PFSK-1 (cell line): ENCODE measurements around the gene ITK.

Experiments
- FOXP2 ChIP-seq: optimal IDR thresholded peaks from 2 replicates; pipeline ENCODE3; 2011; ENCODE audit warnings: borderline replicate concordance, control low read depth, inconsistent platforms; ENCODE audit not compliant: insufficient read depth; ENCODE audit errors: extremely low read length, extremely low read depth
- POLR2AphosphoS5 ChIP-seq: IDR thresholded peaks from 2 replicates; pipeline ENCODE4 v1.6.1; 2012; ENCODE audit warnings: low read depth, mild to moderate bottlenecking, control low read depth, low read length, moderate library complexity
- SIN3A ChIP-seq: IDR thresholded peaks from 2 replicates; pipeline ENCODE4 v1.6.1; 2012; ENCODE audit warnings: mild to moderate bottlenecking, low read length, moderate library complexity, borderline replicate concordance; ENCODE audit not compliant: insufficient read depth
- TAF1 ChIP-seq: IDR thresholded peaks from 2 replicates; pipeline ENCODE4 v1.6.1; 2012; ENCODE audit warnings: low read length, control low read depth, borderline replicate concordance; ENCODE audit not compliant: insufficient read depth
- TF ChIP-seq, protein P1 (sequence below), 2 experiments: IDR thresholded peaks; 2 replicates each; pipeline versions ENCODE4 v1.6.1 to v1.8.0; 2011 to 2012; ENCODE audit warnings: low read depth in 2 of 2, low read length in 2 of 2, control low read depth in 1 of 2, inconsistent platforms in 1 of 2, mild to moderate bottlenecking in 1 of 2, moderate library complexity in 1 of 2; ENCODE audit not compliant: insufficient read depth in 1 of 2

GRCh38 chr5:157269761-157270272, 89.2 kb downstream of the ITK start:
- TF ChIP-seq, protein P1, sequence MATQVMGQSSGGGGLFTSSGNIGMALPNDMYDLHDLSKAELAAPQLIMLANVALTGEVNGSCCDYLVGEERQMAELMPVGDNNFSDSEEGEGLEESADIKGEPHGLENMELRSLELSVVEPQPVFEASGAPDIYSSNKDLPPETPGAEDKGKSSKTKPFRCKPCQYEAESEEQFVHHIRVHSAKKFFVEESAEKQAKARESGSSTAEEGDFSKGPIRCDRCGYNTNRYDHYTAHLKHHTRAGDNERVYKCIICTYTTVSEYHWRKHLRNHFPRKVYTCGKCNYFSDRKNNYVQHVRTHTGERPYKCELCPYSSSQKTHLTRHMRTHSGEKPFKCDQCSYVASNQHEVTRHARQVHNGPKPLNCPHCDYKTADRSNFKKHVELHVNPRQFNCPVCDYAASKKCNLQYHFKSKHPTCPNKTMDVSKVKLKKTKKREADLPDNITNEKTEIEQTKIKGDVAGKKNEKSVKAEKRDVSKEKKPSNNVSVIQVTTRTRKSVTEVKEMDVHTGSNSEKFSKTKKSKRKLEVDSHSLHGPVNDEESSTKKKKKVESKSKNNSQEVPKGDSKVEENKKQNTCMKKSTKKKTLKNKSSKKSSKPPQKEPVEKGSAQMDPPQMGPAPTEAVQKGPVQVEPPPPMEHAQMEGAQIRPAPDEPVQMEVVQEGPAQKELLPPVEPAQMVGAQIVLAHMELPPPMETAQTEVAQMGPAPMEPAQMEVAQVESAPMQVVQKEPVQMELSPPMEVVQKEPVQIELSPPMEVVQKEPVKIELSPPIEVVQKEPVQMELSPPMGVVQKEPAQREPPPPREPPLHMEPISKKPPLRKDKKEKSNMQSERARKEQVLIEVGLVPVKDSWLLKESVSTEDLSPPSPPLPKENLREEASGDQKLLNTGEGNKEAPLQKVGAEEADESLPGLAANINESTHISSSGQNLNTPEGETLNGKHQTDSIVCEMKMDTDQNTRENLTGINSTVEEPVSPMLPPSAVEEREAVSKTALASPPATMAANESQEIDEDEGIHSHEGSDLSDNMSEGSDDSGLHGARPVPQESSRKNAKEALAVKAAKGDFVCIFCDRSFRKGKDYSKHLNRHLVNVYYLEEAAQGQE (IDR thresholded peaks at IDR 0.05; ENCODE audit: insufficient read depth in 1 of 2, low read depth in 2 of 2, low read length in 2 of 2): no peak
- TF ChIP-seq POLR2AphosphoS5 (no peak), FOXP2 (no peak), TAF1 (no peak), SIN3A (no peak)
